ENCODE results near the gene ING1. TPM values are rescaled to one million over a fixed set of nuclear protein-coding genes. Genes with fewer than 3 reads are reported as not detected.

The ING1 gene
- total and polyA plus RNA-seq, 2 experiments from 2014 or later, result 16.5 to 28.6 TPM

DNA sequence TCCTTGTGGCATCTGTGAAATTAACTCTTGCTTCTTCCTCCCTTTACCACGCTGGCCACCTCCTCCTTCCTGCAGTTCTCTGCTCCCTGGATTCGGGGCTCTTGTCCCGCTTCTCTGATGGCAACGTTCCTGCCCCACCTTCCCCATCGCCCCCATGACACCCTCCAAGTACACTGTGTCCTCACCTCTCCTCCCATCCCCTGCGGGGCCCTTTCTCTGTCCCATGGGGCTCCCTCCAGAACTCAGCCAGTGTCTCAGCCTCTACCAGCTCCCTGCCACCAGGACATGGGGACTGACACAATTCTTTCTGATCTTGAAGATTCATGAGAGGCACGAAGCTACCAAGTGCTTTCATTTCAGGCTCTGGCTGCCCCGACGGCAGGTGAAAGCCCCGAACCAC is 16.7 kb upstream of the ING1 start:
- Histone ChIP-seq H3K4me1 (ENCODE audit: low read depth) (no peaks in the 10 kb centered on the region), H3K27me3 (no peaks in the 10 kb centered on the region), H3K27ac (no peak overlapping the region), H3K4me3 (no peak overlapping the region), H3K36me3 (peaks cover 14% of the 10 kb centered on the region), H3K9me3 (ENCODE audit: low read depth) (no peaks in the 10 kb centered on the region)
- TF ChIP-seq, protein P1, sequence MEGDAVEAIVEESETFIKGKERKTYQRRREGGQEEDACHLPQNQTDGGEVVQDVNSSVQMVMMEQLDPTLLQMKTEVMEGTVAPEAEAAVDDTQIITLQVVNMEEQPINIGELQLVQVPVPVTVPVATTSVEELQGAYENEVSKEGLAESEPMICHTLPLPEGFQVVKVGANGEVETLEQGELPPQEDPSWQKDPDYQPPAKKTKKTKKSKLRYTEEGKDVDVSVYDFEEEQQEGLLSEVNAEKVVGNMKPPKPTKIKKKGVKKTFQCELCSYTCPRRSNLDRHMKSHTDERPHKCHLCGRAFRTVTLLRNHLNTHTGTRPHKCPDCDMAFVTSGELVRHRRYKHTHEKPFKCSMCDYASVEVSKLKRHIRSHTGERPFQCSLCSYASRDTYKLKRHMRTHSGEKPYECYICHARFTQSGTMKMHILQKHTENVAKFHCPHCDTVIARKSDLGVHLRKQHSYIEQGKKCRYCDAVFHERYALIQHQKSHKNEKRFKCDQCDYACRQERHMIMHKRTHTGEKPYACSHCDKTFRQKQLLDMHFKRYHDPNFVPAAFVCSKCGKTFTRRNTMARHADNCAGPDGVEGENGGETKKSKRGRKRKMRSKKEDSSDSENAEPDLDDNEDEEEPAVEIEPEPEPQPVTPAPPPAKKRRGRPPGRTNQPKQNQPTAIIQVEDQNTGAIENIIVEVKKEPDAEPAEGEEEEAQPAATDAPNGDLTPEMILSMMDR (IDR thresholded peaks at IDR 0.05; ENCODE audit: low read depth, low read length), result no peak
- no peak for DNase-seq (ENCODE audit: low read depth in 1 of 2, low spot score in 1 of 2)

DNA sequence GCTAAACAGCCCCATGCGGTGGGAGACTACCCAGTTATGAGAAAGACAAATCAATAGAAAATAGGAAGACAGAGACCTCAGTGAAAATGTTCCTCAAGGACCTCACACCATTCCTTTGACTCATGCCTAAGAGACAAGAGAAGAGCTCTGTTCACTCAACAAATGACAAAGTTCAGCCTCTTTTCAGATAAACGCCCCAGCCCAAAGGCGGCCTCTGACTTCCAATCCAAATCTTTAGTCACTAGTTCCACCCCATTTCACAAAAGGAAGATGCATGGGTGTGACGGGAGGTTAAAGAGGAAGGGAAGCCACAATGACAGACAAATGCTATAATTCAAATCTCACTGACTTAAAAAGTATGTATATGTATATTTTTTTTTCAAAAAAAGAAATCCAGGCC is 15.7 kb upstream of the ING1 start:
- peaks cover 14% of the 10 kb centered on the region for H3K36me3 ChIP-seq
- DNase-seq (ENCODE audit: low read depth in 1 of 2, low spot score in 1 of 2), result no peak
- no peak overlapping the region for H3K27ac ChIP-seq
- H3K9me3 ChIP-seq (ENCODE audit: low read depth), result no peaks in the 10 kb centered on the region
- H3K4me1 ChIP-seq (ENCODE audit: low read depth), result peaks cover 3% of the 10 kb centered on the region
- no peaks in the 10 kb centered on the region for H3K27me3 ChIP-seq
- H3K4me3 ChIP-seq, result no peak overlapping the region
- TF ChIP-seq, protein P1 (IDR thresholded peaks at IDR 0.05; ENCODE audit: low read depth, low read length), result no peak

DNA sequence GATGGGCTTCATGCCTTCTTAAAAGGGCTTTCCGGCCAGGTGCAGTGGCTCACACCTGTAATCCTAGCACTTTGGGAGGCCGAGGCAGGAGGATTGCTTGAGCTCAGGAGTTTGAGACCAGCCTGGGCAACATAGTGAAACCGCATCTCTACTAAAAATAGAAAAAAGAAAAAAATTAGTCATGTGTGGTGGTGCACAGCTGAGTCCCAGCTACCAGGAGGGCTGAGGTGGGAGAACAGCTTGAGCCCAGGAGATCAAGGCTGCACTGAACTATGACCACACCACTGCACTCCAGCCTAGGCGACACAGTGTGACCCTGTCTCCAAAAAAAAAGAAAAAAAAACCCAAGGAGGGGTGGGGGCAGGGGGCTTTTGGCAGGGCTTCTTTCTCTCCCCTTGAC is 14.8 kb upstream of the ING1 start:
- H3K27ac ChIP-seq, result no peak overlapping the region
- no peak for DNase-seq (ENCODE audit: low read depth in 1 of 2, low spot score in 1 of 2)
- H3K4me1 ChIP-seq (ENCODE audit: low read depth), result peaks cover 3% of the 10 kb centered on the region
- no peaks in the 10 kb centered on the region for H3K9me3 ChIP-seq (ENCODE audit: low read depth)
- H3K4me3 ChIP-seq, result no peak overlapping the region
- H3K36me3 ChIP-seq, result peaks cover 14% of the 10 kb centered on the region
- TF ChIP-seq, protein P1 (IDR thresholded peaks at IDR 0.05; ENCODE audit: low read depth, low read length), result no peak
- H3K27me3 ChIP-seq, result no peaks in the 10 kb centered on the region

DNA sequence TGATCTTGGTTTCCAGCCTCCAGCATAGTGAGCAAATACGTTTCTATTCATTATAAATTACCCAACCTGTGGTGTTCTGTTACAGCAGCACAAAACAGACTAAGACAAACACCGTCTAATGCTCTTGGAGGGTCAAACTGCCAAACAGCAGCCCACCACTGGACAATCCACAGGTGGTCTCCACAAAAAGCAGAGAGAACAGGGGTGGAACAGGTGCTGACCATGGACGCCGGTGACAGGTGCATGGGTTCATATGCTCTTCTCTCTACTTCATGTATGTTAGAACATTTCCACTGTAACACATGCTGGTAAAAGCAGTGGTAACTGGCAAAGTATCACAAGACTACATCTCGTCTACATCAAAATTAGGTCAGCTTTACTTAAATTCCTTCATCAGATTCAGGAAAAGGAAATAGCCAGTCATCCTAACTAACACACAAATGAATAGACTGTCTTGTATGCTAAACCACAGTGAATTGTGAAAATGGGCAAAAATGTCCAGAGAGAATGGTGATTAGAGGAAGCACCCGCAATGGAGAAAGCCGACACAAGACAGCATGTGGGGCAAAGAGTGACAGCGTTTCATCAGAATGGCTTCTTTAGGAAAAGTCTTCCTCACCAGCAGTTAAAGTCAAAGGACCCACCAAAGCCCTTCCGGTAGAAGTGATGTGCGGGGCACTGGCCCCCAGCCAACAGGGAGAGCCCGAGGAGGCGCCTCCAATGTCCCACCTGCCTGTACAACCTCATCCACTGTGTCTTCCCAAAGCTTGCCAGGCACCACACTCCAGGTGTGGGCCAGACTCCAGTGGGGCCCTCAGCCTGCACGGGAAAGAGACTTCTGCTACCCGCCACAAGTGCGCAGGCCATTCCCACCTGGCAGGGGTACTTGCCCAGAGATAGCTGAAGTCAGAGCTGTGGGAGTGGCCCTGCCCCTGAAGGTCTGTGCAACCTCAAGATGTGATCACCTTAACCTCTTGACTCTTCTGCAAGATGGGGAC is 14.1 kb upstream of the ING1 start:
- Histone ChIP-seq H3K9me3 (ENCODE audit: low read depth) (no peaks in the 10 kb centered on the region), H3K4me1 (ENCODE audit: low read depth) (peaks cover 3% of the 10 kb centered on the region), H3K27ac (no peak overlapping the region), H3K36me3 (peaks cover 14% of the 10 kb centered on the region), H3K27me3 (no peaks in the 10 kb centered on the region), H3K4me3 (no peak overlapping the region)
- TF ChIP-seq, protein P1 (IDR thresholded peaks at IDR 0.05; ENCODE audit: low read depth, low read length), result no peak
- DNase-seq (ENCODE audit: low read depth in 1 of 2, low spot score in 1 of 2), result no peak

DNA sequence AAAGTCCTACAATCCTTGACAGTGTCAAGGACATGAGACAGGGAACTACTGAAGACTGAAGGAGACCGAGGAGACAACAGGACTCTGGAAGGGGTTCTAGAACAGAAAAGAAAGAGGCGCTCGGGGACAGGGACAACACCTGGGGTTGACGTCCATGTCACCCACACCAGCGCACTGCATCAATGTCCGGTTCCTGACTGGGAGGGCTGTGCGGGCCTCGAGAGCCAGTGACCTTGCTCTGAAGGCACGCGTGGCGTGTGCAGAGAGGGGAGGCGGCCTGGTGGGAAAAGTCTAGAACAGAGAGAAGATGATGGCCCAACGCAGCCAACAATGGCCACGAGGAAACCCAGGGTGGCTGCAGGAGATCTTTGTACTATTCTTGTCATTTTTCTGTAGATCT is 13.3 kb upstream of the ING1 start:
- H3K27me3 ChIP-seq, result no peaks in the 10 kb centered on the region
- H3K9me3 ChIP-seq (ENCODE audit: low read depth), result no peaks in the 10 kb centered on the region
- no peak overlapping the region for H3K4me3 ChIP-seq
- TF ChIP-seq, protein P1 (IDR thresholded peaks at IDR 0.05; ENCODE audit: low read depth, low read length), result no peak
- H3K27ac ChIP-seq, result no peak overlapping the region
- DNase-seq (ENCODE audit: low read depth in 1 of 2, low spot score in 1 of 2), result no peak
- H3K4me1 ChIP-seq (ENCODE audit: low read depth), result peaks cover 6% of the 10 kb centered on the region
- peaks cover 14% of the 10 kb centered on the region for H3K36me3 ChIP-seq

Measured in cardiac muscle cell (in vitro differentiated cells and primary cell).